Stimulated activated CD8-positive, alpha-beta memory T cell treated with anti-CD3 and anti-CD28 coated beads, Interleukin-4, amount 100 ng/mL, for 4 hours (primary cell): Measurements from ENCODE around the gene MED4.

Source experiments
- DNase-seq, 2 donors: peaks; one replicate each; pipeline ENCODE4 v3.0.0-alpha.2; 2020; ENCODE audit warnings: low read depth in 2 of 2, low spot score in 1 of 2

Gene MED4

GRCh38 chr13:48094781-48095502 lies at the start of gene MED4:
Gene MED4 (minus strand): TSS chr13:48095104. CDS start chr13:48095078, 26 bp downstream.
- peak; percentile 88 to 94 for DNase-seq

- no peak for DNase-seq
Observed at GRCh38 chr13:48144413-48145035, 49.6 kb upstream of the MED4 start.

GRCh38 chr13:48142436-48142835 lies 47.5 kb upstream of the MED4 start:
- no peak for DNase-seq

- no peak for DNase-seq
Observed at GRCh38 chr13:48138270-48138669, 43.4 kb upstream of the MED4 start.

GRCh38 chr13:48132961-48133360 lies 38.1 kb upstream of the MED4 start:
- DNase-seq, result no peak

GRCh38 chr13:48131533-48131932 lies 36.6 kb upstream of the MED4 start:
- no peak for DNase-seq

- DNase-seq, result peak in 1 of 2 donors; percentile 3
Observed at GRCh38 chr13:48126944-48127830, 32.3 kb upstream of the MED4 start.

- no peak for DNase-seq
Observed at GRCh38 chr13:48125794-48126228, 30.9 kb upstream of the MED4 start.

- no peak for DNase-seq
Observed at GRCh38 chr13:48123812-48124211, 28.9 kb upstream of the MED4 start.

- no peak for DNase-seq
Observed at GRCh38 chr13:48121733-48122132, 26.8 kb upstream of the MED4 start.

GRCh38 chr13:48120241-48120640 lies 25.3 kb upstream of the MED4 start:
- DNase-seq, result no peak

- no peak for DNase-seq
Observed at GRCh38 chr13:48118030-48118429, 23.1 kb upstream of the MED4 start.

- DNase-seq, result no peak
Observed at GRCh38 chr13:48116808-48117207, 21.9 kb upstream of the MED4 start.

- DNase-seq, result no peak
Observed at GRCh38 chr13:48113756-48114130, 18.8 kb upstream of the MED4 start.

- DNase-seq, result no peak
Observed at GRCh38 chr13:48112896-48113755, 18.2 kb upstream of the MED4 start.

- DNase-seq, result no peak
Observed at GRCh38 chr13:48110931-48111721, 16.2 kb upstream of the MED4 start.

GRCh38 chr13:48110132-48110868 lies 15.4 kb upstream of the MED4 start:
- no peak for DNase-seq

GRCh38 chr13:48108106-48108505 lies 13.2 kb upstream of the MED4 start:
- no peak for DNase-seq

GRCh38 chr13:48097793-48098192 lies 2.9 kb upstream of the MED4 start:
- DNase-seq, result no peak
